Testis (tissue), 3 donors: ENCODE measurements around the gene TOPORS. TPM values are rescaled to one million over a fixed set of nuclear protein-coding genes. Genes with fewer than 3 reads are reported as not detected.

Experiments used
- DNase-seq: peaks from one replicate; pipeline ENCODE4 v3.0.0-alpha.2; 2019
- H3K27ac ChIP-seq, 2 donors: fragments of 200-600 bp; sonication (generic); one replicate each; pipeline ENCODE4 v1.5.1; 2019
- H3K27me3 ChIP-seq: fragments of 200-600 bp; sonication (generic); one replicate; pipeline ENCODE4 v1.5.1; 2019
- H3K36me3 ChIP-seq: fragments of 200-600 bp; sonication (generic); one replicate; pipeline ENCODE4 v1.5.1; 2017; ENCODE audit warnings: low read depth; ENCODE audit errors: missing control alignments
- H3K4me1 ChIP-seq: fragments of 200-600 bp; sonication (generic); one replicate; pipeline ENCODE4 v1.5.1; 2019
- H3K4me3 ChIP-seq, 2 donors: fragments of 200-600 bp; sonication (generic); one replicate each; pipeline ENCODE4 v1.5.1; 2017 to 2019
- H3K9me3 ChIP-seq: fragments of 200-600 bp; sonication (generic); one replicate; pipeline ENCODE4 v1.5.1; 2017
- CTCF ChIP-seq, 3 experiments: fragments of 450-650 bp in 2 of 3; fragments of 200-600 bp in 1 of 3; sonication (generic) in 1 of 3; IDR thresholded peaks; one replicate each; pipeline ENCODE4 v1.5.1; 2016 to 2019; ENCODE audit warnings: antibody characterized with exemption in 3 of 3, mild to moderate bottlenecking in 2 of 3, moderate library complexity in 1 of 3
- POLR2A ChIP-seq: fragments of 450-650 bp; IDR thresholded peaks from one replicate; pipeline ENCODE4 v1.6.1; 2017; ENCODE audit warnings: antibody characterized with exemption, mild to moderate bottlenecking, moderate library complexity
- WGBS, 2 donors: methylation state at CpG; one replicate each; pipeline ENCODE4 v1.1.5; 2018; 5-methylcytosine and 5-hydroxymethylcytosine counted together
- intact Hi-C: fragments of 100-400 bp; cut with DNase I; formaldehyde crosslinking; loops from one replicate; pipeline ENCODE4 v1.15.1; 2023; ENCODE audit warnings: low total_unique reads
- polyA plus RNA-seq: library from polyadenylated mRNA; stranded (reverse); fragments of 350-450 nt; fragmentation: Illumina TruSeq; extraction: RNeasy Lipid Tissue Mini Kit (QIAGEN cat#74804); gene quantifications from one replicate; pipeline ENCODE4 v1.2.3, GENCODE V29; 2014; ENCODE audit warnings: low read depth, low replicate concordance; ENCODE audit not compliant: insufficient read depth
- total RNA-seq, 2 donors: library from RNA; depleted of rRNA; stranded (reverse); fragments of >200 nt; gene quantifications; one replicate each; pipeline ENCODE4 v1.2.3, GENCODE V29; 2016

Gene TOPORS
- total and polyA plus RNA-seq, 3 donors from 2014 or later = 10.8 to 35.9 (median 35.4) TPM

GRCh38 chr9:32558408-32558934 lies 6.1 kb upstream of the TOPORS start:
- WGBS, 2 donors = 38 to 44% methylated on average over 3 of the region's 3 CpGs
- TF ChIP-seq CTCF (IDR thresholded peaks at IDR 0.05) (no peak), POLR2A (no peak)
- Histone ChIP-seq H3K36me3 (no peaks in the 10 kb centered on the region), H3K27me3 (no peaks in the 10 kb centered on the region), H3K4me1 (peaks cover 6% of the 10 kb centered on the region), H3K9me3 (no peaks in the 10 kb centered on the region), H3K4me3 (no peak overlapping the region), H3K27ac (peak overlapping the region in 1 of 2 donors; percentile 15)
- intact Hi-C loops = no loop called here
- DNase-seq = no peak

DNA sequence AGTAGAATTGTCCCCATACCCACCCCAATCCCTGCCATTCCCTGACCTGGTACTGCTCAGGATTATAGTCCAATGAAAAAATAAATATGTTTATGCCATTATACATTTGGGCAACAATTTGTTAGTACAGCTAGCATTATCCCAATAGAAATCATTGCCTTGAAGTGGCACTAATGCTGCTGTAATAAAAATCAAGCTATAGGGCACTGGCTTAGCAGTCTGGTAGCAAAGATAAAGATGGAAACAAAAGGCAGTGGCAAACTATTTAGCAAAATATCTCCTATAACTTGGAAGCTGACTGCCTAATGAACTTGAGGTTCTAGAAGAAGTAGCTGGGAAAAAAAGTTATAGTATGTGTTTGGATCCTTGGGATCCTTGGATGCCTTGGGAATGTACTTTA lies 2.2 kb upstream of the TOPORS start:
- intact Hi-C loops = no loop called here
- H3K36me3 ChIP-seq = no peaks in the 10 kb centered on the region

GRCh38 chr9:32554107-32554506 lies 1.7 kb upstream of the TOPORS start:
- H3K9me3 ChIP-seq = no peaks in the 10 kb centered on the region
- no peaks in the 10 kb centered on the region for H3K36me3 ChIP-seq
- no peak for DNase-seq
- H3K27me3 ChIP-seq = no peaks in the 10 kb centered on the region
- no peak overlapping the region for H3K27ac ChIP-seq
- intact Hi-C loops = no loop called here
- TF ChIP-seq POLR2A (no peak), CTCF (IDR thresholded peaks at IDR 0.05) (no peak)
- 70 to 77% methylated on average over 2 of the region's 2 CpGs for WGBS, 2 donors
- H3K4me3 ChIP-seq = no peak overlapping the region
- H3K4me1 ChIP-seq = peaks cover 20% of the 10 kb centered on the region

More for the DNA sequence above, 2.2 kb upstream of the TOPORS start:
- Histone ChIP-seq H3K27ac (no peak overlapping the region), H3K4me1 (peaks cover 19% of the 10 kb centered on the region), H3K4me3 (no peak overlapping the region), H3K9me3 (no peaks in the 10 kb centered on the region), H3K27me3 (no peaks in the 10 kb centered on the region)
- TF ChIP-seq POLR2A (no peak), CTCF (IDR thresholded peaks at IDR 0.05) (no peak)
- no peak for DNase-seq

DNA sequence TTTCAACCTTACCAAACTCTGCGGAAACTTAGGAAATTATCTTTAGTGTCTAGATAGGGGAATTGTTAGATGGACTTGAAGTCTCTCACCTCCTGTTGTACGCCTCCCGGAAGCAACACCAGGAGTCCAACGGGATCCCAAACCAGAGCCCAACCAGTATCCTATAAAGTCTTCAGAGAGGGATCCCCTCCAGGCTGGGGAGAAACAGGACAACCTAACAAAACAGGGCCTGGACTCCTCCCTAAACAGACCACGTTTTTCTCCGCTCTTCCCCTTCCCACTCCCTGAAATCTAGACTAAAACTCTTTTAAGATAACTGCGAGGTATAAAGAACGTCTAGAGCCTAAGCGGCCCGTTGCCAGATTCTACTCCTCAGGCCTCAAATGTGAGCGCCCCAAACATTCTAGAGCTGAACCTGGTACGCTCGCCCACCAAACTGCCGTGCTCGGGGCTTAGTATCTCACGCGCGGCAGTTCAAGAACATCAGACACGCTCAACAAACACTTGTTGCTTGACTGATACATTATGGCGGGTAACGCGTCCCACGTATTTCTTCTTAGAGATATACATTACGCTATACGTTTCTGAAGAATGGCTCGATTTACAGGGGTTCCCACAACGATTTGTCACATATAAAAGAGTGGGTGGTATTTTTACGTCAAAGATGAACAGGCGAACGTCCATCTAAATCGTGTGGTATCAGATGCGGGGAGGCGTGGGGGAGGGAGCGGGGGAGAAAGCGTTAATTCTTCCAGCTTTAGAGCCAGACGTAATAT lies 922 bp downstream of the TOPORS start:
- intact Hi-C loops = no loop called here
- peaks cover 20% of the 10 kb centered on the region for H3K4me1 ChIP-seq
- H3K4me3 ChIP-seq = peak overlapping the region; percentile 73 to 95
- H3K27me3 ChIP-seq = no peaks in the 10 kb centered on the region
- H3K9me3 ChIP-seq = no peaks in the 10 kb centered on the region
- H3K27ac ChIP-seq = peak overlapping the region; percentile 93 to 98
- peaks cover 3% of the 10 kb centered on the region for H3K36me3 ChIP-seq
- TF ChIP-seq CTCF (IDR thresholded peaks at IDR 0.05) = peak in 1 of 3 experiments; percentile 0
- TF ChIP-seq POLR2A = no peak
- peak; percentile 68 for DNase-seq
- WGBS, 2 donors = 0 to 1% methylated on average over 36 of the region's 36 CpGs
